Left kidney (tissue), 2 donors: Measurements from ENCODE around the gene KCNQ1. TPM values are rescaled to one million over a fixed set of nuclear protein-coding genes. Genes with fewer than 3 reads are reported as not detected.
A peak's percentile ranks its signal among the peaks of the same experiment; 100 is the strongest.

Experiments used
- DNase-seq: peaks from one replicate; pipeline ENCODE4 v3.0.0-alpha.2; 2013
- polyA plus RNA-seq: library from polyadenylated mRNA; unstranded; fragments of 120-200 nt; gene quantifications from one replicate; pipeline ENCODE4 v1.2.1, GENCODE V29; 2013; ENCODE audit not compliant: insufficient read length

Gene KCNQ1
- polyA plus RNA-seq, 1 donor = 9.1 TPM

DNA sequence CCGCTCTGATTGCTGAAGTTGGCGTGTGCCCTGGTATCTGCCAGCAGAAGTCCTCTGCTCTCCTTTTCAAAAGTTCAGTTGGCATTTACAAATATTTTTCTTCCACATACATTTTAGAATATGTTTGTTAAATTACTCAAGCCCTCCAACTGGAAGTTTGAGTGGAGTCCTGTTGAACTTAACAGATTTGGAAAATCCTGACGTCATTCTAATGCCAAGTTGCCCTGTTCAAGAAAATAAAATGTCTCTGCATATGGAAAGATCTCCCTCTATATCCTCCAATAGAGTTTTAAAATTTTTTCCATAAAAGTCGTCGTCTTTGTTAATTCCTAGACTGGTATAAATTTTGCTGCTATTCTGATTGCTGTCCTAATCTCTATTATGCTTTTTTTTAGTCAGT is 251.6 kb downstream of the KCNQ1 start:
- no peak for DNase-seq

DNA sequence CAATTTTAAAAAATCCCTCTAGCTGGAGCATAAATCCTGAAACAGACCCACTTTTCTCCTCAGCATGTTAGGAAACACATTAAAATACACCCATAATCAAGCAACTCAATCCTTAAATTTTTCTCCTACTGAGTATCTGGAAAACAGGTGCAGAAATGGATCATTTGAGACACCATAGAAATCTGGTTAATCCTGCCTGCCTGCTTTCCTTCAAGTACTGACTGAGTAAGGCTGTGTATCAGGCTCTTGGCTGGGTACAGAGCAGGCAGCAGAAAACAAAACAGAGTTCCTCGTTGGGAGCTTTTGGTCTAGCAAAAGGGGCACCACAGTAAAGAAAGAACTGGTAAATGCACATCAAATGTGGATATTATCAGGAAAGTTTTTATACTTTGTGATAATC is 253.1 kb downstream of the KCNQ1 start:
- DNase-seq = no peak

DNA sequence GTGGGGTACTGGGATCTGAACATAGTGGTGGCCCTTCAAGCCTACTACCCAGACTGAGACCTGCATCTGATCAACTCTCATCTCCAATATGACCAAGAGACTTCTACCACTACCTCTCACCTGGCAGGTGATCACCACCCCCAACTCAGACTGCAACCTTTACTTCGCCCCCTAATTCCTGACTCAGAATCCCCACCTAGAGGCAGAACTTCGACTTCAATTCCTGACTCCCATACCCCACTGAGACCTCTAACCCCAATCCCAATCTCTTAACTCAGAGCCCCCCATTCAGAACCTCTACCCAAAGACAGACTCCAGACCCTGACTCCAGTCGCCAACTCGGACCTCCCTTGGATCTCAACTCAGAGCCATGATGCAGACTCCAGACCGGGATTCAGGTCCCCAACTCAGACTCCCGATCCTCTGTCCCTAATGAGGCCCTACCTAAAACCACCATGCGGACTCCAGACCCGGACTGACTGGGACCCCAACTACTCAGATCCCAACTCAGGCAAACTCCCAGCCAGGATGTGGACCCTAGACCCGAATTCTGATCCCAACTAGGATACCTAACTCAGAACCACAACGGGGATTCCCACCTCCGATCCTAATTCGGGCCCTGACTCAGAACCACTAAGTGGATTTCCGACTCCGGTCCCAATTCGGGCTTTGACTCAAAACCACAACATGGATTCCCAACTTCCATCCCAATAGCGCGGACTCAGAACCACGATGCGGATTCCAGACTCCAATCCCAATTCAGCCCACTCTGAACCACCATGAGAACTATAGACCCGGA is 253.8 kb downstream of the KCNQ1 start:
- no peak for DNase-seq

DNA sequence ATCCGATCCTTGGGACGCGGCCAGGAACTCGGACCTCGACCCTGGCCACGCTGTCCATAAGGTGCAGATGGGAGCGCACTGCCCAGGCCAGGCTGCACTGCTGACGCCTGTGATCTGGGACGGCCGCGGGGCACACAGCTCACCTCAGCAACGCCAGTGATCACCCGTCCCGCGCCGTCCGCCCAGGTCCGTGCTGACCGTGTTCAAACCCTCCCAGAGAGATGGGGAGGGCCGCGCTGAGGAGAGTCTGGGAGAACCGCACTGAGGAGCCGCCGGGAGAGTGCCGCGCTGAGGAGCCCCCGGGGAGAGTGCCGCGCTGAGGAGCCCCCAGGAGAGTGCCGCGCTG is 254.3 kb downstream of the KCNQ1 start:
- DNase-seq = no peak

DNA sequence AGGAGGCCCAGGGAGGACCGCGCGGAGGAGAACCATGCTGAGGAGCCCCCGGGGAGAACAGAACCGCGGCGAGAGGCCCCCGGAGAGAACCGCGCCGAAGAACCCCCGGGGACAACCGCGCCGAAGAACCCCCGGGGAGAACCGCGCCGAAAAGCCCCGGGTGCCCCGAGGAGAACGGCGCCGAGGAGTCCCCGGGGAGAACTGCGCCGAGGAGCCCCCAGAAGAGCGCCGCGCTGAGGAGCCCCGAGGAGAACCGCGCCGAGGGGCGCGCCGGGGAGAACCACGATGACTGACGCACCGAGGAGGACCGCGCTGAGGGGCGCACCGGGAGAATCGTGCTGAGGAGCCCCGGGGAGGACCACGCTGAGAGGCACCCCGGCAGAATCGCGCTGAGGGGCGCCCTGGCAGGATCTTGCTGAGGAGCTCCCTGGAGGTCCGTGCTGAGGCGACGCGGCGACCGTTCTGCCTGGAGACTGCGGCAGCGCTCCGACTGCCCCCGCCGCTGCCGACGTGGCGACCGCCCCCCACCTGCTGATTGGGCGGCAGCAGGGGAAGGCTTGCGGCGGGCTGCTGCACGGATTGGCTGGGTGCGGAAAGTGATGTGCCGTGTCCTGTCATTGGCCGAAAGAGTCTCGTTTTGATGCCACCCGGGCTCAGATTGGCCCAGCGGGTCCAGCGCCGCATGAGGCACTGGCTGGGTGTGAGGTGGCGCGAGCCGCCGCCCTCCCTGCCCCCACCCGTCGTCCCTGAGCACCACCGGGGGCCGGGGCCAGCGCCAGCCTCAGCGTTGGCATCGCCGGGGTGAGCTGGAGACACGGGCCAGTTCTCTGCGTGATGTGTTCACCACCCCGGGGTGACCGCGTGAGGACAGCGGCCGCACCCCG is 255.0 kb downstream of the KCNQ1 start, which contains the start of gene KCNQ1OT1:
TSS of gene KCNQ1OT1 (minus strand) at position 464 of the 884 bp plus-strand sequence.
- peak; percentile 87 for DNase-seq

DNA sequence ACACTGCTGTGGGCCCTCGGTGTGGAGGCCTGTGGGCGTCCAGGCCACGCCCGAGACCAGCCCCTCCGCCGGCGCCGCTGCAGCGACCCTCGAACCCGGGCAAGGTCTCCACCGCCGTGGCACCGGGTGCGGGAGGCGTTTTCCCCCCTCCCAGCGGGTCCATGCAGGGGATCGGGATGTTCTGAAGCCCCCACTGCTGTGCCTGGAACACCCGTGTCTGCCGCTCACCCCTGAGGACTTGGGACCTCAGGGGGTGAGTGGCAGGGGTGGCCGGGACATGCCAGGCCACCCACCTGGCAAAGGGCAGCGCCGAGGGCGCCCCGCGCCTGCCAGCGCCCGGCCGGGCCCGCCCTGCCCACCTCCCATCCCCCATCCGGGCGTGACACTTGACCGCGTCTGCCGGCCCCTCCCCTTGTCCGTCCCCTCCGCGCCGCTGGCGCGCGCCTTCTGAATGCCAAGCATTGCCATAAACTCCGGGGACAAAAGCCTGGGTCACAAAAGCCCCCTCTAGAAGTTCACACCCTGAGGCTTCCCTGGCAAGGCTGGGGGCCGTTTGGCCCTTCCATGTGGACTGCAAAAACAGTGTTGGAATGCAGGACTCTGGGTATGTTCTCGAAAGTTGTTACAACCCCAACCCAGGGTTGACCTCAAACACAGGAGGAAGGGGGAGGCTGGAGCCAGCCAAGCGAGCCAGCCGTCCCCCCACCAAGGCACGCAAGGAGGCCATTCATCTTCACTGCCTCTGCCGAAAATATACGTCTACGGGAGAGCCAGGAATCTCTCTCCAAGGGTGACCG is 255.8 kb downstream of the KCNQ1 start:
- DNase-seq = peak; percentile 62

DNA sequence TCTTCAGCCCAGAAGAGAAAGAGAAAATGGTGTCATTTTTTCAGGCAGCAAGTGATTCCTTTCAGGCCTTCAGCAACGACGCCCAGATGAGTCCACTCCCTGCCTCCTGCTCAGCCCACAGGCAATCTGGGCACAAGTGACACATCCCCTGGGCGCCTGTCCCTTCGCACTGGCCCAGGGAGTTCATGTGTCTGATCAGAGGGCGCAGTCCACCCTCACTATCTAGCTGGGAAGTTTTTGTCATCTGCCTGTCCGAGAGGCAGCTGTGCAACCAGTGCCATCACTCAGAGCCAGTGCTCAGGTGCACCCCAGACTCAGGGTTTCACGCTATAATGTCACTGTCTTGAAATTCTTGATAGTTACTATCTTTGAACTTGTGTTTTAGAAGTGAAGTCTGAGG is 256.4 kb downstream of the KCNQ1 start:
- DNase-seq = no peak

DNA sequence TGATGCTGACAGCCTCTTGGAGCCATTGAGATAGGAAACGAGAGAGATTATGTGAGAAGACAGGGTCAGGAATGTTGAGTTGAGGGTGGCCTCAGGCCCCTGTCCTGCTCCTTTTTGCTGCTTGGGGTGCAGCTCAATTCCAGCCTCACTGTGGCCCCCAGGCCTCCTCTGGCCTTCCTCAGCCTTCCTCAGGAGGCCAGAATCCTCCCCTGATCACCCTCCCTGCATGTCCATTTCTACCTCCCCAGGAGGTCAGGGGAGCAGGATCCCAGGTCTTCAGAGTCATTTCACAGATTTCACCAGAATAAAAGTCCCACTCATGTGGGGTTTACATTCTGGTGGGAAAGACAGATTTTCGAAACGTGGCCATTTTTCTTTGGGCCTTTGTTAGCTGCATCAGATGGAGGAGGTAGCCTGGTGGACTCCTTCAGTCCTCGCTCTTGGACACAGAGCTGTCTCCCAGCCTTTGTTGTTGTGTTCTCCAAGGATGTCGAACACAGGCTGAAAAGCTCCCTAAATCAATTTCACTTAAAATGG is 257.2 kb downstream of the KCNQ1 start:
- no peak for DNase-seq

DNA sequence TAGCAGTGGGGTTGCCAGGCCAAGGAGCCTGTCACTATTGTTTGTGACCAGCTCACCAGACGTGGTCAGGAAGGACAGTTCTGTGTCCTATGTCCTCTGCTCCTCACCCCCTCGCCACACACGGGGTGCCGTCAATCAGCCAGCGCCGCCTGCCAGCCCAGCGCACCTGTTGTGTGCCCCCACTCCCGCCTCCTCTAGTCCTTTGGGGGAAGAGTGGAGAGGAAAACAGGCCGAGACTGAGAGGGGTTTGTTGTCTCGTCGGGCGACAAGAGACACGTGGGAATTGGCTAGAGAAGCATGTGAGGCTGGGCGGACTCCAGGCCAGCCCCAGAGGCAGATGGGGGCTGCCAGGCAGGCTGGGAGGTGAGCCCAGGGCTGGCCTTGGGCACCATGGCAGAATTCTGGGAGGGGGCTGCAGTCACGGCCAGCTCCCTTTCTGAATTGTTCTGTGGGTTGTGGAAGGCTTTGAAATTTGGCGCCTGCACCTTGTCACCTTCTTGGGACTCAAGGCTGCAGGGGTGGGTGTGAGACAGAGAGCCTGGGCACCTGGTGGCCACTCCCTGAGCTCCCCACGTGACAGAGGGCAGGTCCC is 258.1 kb downstream of the KCNQ1 start:
- no peak for DNase-seq

DNA sequence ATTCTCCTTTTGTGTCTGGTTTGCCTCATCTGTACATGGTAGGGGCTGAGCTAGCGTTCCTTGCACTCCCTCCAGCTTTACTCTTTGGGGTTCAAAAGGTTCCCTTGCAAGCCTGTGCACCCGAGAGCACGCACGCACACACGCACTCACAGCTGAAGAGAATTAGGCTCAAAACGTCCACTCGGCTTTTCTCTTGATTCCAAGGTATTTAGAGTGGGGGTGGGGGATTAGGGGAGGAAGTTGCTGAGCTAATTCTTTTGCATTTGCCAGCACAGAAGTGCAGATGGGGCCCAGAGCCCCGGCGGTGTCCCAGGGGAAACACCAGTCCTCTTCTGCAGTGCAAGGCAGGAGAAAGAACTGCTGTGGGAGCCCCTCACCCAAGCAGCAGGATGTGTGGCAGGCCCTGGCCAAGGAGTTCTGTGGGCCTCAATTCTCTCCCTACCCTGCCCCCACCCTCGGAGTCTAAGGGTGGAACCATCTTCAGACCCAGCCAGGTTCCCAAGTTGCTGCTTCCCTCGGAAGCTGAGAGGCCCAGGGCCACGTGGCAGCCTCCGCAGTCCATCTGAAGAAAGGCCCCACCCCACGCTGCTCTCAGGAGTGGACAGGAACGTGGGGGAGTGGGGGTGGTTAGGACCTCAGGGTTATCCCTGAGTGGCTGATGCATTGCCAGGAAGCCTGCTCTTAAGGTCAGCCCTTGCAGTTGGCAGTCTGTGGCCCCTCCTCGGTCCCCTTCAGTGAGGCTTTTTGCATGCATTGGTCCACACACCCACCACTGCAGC is 258.7 kb downstream of the KCNQ1 start:
- no peak for DNase-seq

DNA sequence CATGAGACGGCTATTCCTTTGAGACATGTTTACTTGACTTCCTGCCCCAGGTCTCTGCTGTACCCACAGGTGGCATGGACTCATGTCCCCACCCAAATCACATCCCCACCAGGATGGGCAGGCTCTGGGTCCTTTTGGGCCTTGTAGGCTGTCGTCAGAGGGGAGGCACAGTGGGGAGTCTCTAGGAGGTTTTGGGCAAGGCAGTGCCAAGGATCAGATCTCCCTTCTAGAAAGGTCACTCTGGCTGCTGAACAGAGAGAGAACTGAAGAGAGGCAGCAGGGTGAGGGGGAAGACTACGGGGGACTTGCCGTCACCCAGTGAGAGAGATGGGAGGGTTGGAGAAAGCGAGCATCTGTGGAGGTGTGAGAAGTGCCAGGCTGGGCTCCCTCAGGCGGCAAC is 259.5 kb downstream of the KCNQ1 start:
- DNase-seq = no peak

DNA sequence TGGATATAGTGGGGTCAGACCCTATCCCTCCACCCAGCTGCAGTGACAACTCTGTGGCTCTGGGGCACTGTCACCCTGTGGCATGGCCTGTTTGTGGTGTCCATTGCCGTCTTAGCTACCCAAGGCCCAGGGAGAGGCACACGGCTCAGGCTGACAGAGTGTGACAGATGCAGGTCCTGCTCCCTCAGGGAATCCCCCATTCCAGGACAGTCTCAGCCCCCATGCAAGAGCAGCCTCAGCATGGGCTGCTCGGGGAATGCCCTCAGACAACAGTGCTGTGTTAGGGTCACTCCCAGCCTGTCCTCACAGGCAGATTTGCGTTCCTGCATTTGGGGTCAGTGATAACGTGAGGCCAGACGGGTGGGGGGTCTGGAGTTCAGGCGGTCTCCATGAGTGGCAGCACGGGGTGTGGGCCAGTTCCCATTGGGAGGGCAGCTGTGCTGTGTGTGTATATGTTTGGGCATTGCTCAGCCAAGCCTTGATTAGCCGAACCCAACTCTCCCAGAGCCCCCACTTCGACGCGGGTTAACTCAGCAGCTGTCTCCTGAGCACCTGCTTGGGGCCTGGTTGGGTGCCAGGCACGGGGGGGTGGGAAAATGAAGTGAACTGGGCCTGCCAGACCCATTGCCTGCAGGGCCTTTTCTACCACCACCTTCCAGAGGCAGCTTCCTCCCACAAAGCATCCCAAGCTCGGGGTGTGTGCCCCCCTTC is 260.2 kb downstream of the KCNQ1 start:
- DNase-seq = no peak

DNA sequence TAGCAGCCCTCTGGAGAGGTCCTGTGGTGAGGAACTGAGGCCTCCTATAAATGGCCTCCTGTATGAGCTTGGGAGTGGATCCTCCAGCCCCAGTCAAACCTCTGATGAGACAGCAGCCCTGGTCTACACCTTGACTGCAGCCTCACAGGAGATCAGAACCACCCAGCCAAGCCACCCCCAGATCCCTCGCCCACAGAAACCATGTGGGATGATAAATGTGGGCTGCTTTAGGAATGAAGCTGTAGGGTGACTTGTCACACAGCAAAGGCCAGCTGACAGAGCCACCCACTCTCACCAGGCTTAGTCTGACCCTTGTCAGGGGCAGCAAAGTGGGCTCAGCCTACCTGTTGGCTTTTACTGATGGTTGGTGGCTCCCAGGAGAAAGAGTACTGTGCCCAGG is 261.5 kb downstream of the KCNQ1 start:
- DNase-seq = no peak

DNA sequence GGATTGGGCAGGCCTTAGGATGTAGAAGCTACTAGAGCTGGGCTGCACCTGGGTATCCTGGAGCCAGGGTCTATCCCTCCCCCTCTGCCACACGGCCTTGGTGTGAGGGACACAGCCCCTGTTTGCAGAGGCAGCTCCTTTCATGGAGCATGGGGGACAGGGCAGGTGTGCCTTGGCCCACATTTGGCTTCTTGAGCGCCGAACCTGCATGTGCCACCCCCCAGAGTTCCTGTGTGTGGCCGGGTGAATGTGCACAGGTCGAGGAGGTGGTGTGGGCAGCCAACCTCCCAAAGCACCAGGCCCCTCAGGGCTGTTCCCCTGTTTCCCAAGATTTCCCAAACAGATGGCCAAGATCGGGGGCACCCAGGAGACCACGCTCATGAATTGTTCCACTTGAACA is 262.9 kb downstream of the KCNQ1 start:
- no peak for DNase-seq

DNA sequence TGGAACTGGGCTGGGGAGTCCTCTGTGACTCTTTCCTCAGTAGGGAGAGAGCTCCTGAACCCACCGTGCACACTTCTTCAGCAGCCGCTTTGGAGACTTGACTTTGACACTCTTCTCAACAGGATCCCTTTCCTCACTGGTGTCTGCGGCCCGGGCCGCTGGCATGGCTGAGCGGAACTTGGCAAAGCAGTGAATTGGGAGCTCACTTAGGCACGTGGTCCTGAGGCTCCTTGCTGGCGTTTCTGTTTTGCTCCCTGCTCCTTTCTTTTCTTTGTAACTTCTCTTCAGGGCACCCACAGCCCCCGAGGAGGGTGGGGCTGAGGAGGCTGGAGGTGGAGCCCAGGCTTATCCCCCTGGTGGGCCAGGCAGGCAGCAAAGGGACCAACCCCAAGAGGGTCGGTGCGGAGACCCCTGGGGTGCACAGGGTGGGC is 263.4 kb downstream of the KCNQ1 start:
- DNase-seq = no peak

DNA sequence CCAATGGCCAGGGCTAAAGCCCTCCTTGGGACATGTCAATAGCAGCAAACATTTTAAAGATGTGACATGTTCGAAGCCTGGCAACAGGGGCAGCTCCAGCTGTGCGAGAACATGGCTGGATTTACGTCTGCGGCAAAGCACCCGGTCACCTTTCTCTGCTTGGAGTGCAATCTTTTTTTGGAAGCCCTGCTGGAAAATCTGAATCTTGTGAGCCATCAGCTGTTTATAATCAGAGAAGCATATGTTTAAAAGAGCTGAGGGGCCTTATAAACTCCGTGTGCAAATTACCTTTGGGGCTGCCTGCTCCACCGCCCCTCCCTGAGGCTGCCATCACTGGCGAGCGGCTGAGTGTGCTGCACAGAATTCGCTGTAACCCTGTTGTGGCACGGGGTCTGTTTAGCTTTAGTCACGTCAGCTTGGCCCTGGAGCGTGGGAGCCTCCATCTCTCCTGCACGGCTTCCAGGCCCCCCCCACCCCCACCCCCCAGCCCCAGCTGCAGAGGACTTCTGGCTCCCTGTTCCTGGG is 264.0 kb downstream of the KCNQ1 start:
- DNase-seq = no peak

DNA sequence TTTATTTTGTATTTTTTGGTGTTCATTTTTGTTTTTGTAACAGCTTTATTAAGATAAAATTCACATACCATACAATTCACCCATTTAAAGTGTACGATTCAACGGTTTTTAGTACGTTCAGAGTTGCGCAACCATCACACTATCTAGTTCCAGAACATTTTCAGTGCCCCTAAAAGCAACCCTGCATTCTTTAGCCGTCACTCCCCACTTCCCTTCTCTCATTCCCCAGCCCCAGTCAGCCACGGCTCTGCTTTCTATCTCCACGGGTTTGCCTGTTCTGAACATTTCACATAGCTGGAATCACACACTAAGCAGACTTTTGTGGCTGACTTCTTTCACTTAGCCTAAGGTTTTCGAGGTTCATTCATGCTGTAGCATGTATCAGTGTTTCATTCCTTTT is 264.6 kb downstream of the KCNQ1 start:
- DNase-seq = no peak

DNA sequence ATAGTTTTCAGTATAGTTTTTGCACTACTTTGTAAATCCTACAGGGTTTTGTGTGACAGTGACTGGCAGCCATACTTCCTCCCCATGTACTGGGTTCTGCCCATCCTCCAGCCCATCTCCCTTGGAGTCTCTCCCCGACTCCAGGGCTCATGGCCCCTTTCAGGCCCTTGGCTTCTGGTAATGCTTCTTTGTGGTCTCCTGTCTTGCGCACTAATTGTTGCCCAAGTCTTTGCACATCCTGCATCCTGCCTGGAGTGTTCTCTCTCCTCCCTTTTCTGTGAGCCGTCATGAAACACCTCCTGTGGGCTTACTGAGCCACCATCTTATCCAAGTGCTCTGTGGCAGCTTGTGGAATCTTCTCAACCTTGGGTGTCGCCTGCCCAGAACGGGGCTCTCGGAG is 266.4 kb downstream of the KCNQ1 start:
- no peak for DNase-seq

DNA sequence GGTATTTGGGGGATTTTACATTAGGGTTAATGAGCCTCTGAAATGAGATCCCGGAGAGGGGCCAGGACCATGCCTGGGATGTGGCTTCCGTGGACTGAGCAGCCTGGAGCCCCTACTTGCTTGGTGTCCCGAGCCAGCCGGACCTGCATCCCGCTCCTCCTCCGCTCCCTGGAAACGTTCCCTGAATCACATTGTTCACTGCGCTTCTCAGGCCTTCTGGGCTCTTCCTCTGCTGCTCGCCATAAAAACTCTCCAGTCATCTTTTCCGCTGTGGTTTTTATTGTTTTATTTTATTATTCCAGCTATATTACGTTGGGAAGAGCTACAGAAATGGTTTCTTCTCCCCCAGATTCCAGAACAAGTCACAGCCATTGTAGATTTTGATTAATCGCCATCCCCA is 268.3 kb downstream of the KCNQ1 start:
- DNase-seq = no peak
